Embryonic facial prominence (tissue), 1 donor: ENCODE results near the gene LTBP3.
A peak's percentile ranks its signal among the peaks of the same experiment; 100 is the strongest.

Source experiments
- DNase-seq: peaks from one replicate; pipeline ENCODE4 v3.0.0-alpha.2; 2016; ENCODE audit errors: extremely low spot score

Gene LTBP3

GRCh38 chr11:65496304-65497140 lies 61.6 kb downstream of the LTBP3 start:
- DNase-seq: no peak

- DNase-seq: no peak
Observed at GRCh38 chr11:65493367-65494176, 64.6 kb downstream of the LTBP3 start.

GRCh38 chr11:65492637-65493366 lies 65.4 kb downstream of the LTBP3 start:
- DNase-seq: no peak

GRCh38 chr11:65492387-65492636 lies 65.8 kb downstream of the LTBP3 start:
- no peak for DNase-seq

GRCh38 chr11:65491614-65492386 lies 66.4 kb downstream of the LTBP3 start:
- DNase-seq: no peak

- DNase-seq: no peak
Observed at GRCh38 chr11:65491163-65491465, 67.0 kb downstream of the LTBP3 start.

- no peak for DNase-seq
Observed at GRCh38 chr11:65489706-65490320, 68.3 kb downstream of the LTBP3 start.

- DNase-seq: peak; percentile 35
Observed at GRCh38 chr11:65489035-65489705, 69.0 kb downstream of the LTBP3 start.
